KMS-11 (cell line): ENCODE results near the gene CDH22.

ENCODE experiments used
- H2AFZ ChIP-seq: fragments of 200-600 bp; sonication (generic); 2 replicates; pipeline ENCODE4 v1.6.1; 2016; ENCODE audit warnings: antibody characterized with exemption, mixed run types, low read depth
- H3K27ac ChIP-seq: fragments of 200-600 bp; sonication (generic); 2 replicates; pipeline ENCODE4 v1.6.1; 2016; ENCODE audit warnings: mild to moderate bottlenecking, mixed run types
- H3K27me3 ChIP-seq: fragments of 200-600 bp; sonication (generic); 2 replicates; pipeline ENCODE4 v1.6.1; 2017; ENCODE audit warnings: mild to moderate bottlenecking, low read depth, mixed run types, moderate library complexity; ENCODE audit not compliant: insufficient read depth
- H3K36me3 ChIP-seq: fragments of 200-600 bp; sonication (generic); 2 replicates; pipeline ENCODE4 v1.6.1; 2017; ENCODE audit warnings: mild to moderate bottlenecking, mixed run types; ENCODE audit not compliant: insufficient read depth
- H3K4me1 ChIP-seq: fragments of 200-600 bp; sonication (generic); 2 replicates; pipeline ENCODE4 v1.6.1; 2016; ENCODE audit warnings: mild to moderate bottlenecking, low read depth, mixed run types; ENCODE audit not compliant: poor library complexity, severe bottlenecking
- H3K4me2 ChIP-seq: fragments of 200-600 bp; sonication (generic); 2 replicates; pipeline ENCODE4 v1.7.0; 2016; ENCODE audit warnings: mild to moderate bottlenecking, mixed run types
- H3K4me3 ChIP-seq: fragments of 200-600 bp; sonication (generic); IDR thresholded peaks from 2 replicates; pipeline ENCODE4 v1.6.1; 2017; ENCODE audit warnings: low read depth, low read length, mixed read lengths; ENCODE audit not compliant: insufficient read depth
- H3K79me2 ChIP-seq: fragments of 200-600 bp; sonication (generic); 2 replicates; pipeline ENCODE4 v1.6.1; 2016; ENCODE audit warnings: low read depth, mixed run types; ENCODE audit not compliant: insufficient read depth
- H3K9ac ChIP-seq: fragments of 200-600 bp; sonication (generic); 2 replicates; pipeline ENCODE4 v1.6.1; 2016; ENCODE audit warnings: mild to moderate bottlenecking, mixed run types
- H4K20me1 ChIP-seq: fragments of 200-600 bp; sonication (generic); 2 replicates; pipeline ENCODE4 v1.6.1; 2016; ENCODE audit warnings: mild to moderate bottlenecking, mixed run types; ENCODE audit not compliant: insufficient read depth
- CTCF ChIP-seq: fragments of 200-600 bp; sonication (generic); conservative IDR thresholded peaks from 2 replicates; pipeline ENCODE4 v1.6.1; 2017; ENCODE audit warnings: low read depth, mild to moderate bottlenecking, antibody characterized with exemption, low read length, moderate library complexity, mixed read lengths

Gene CDH22

GRCh38 chr20:46168438-46168837 lies 139.9 kb downstream of the CDH22 start:
- no peak overlapping the region for H3K4me2 ChIP-seq
- H3K36me3 ChIP-seq: no peaks in the 10 kb centered on the region
- no peak overlapping the region for H3K27ac ChIP-seq
- no peaks in the 10 kb centered on the region for H4K20me1 ChIP-seq
- H3K9ac ChIP-seq: no peak overlapping the region
- peaks cover 45% of the 10 kb centered on the region for H3K27me3 ChIP-seq
- H3K79me2 ChIP-seq: no peaks in the 10 kb centered on the region
- H3K4me1 ChIP-seq: no peaks in the 10 kb centered on the region
- H3K4me3 ChIP-seq: no peak overlapping the region
- TF ChIP-seq CTCF: no peak
- no peak overlapping the region for H2AFZ ChIP-seq

- H4K20me1 ChIP-seq: no peaks in the 10 kb centered on the region
- no peaks in the 10 kb centered on the region for H3K36me3 ChIP-seq
- TF ChIP-seq CTCF: no peak
- no peak overlapping the region for H3K27ac ChIP-seq
- H3K4me3 ChIP-seq: no peak overlapping the region
- H3K4me1 ChIP-seq: no peaks in the 10 kb centered on the region
- no peak overlapping the region for H2AFZ ChIP-seq
- H3K9ac ChIP-seq: no peak overlapping the region
- no peak overlapping the region for H3K4me2 ChIP-seq
- no peaks in the 10 kb centered on the region for H3K79me2 ChIP-seq
- H3K27me3 ChIP-seq: peaks cover 42% of the 10 kb centered on the region
Measured at GRCh38 chr20:46167080-46167479, 141.2 kb downstream of the CDH22 start.

GRCh38 chr20:46164254-46164653 lies 144.0 kb downstream of the CDH22 start:
- no peaks in the 10 kb centered on the region for H3K79me2 ChIP-seq
- TF ChIP-seq CTCF: no peak
- H3K36me3 ChIP-seq: no peaks in the 10 kb centered on the region
- H2AFZ ChIP-seq: no peak overlapping the region
- H3K27me3 ChIP-seq: peaks cover 37% of the 10 kb centered on the region; the same call in 1 of the 2 replicates
- H3K27ac ChIP-seq: no peak overlapping the region
- H3K9ac ChIP-seq: no peak overlapping the region
- no peaks in the 10 kb centered on the region for H3K4me1 ChIP-seq
- H4K20me1 ChIP-seq: no peaks in the 10 kb centered on the region
- H3K4me3 ChIP-seq: no peak overlapping the region
- no peak overlapping the region for H3K4me2 ChIP-seq

DNA sequence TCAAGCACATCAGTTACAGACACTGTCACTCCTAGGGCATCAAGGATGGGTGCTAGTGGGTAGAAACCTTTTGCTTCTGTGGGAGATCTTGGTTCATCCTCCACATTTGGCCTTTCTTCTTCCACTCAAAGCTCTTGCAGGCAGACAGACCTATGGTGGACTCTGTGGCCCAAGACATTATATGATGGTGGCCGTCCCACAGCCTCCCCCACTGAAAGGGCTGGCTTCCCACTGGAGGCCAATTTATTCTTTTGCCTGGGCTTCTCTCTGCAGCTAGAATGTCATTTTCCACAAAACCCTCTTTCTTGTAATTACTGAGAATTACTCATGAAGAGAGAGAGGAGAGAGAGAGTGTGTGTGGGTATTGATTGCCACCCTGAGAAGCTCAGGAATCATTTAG lies 146.4 kb downstream of the CDH22 start:
- TF ChIP-seq CTCF: no peak
- H3K9ac ChIP-seq: no peak overlapping the region
- no peak overlapping the region for H3K27ac ChIP-seq
- H3K4me2 ChIP-seq: no peak overlapping the region
- H3K79me2 ChIP-seq: no peaks in the 10 kb centered on the region
- H3K27me3 ChIP-seq: peaks cover 50% of the 10 kb centered on the region; the same call in 1 of the 2 replicates
- H3K4me1 ChIP-seq: no peaks in the 10 kb centered on the region
- H4K20me1 ChIP-seq: no peaks in the 10 kb centered on the region
- no peak overlapping the region for H2AFZ ChIP-seq
- no peak overlapping the region for H3K4me3 ChIP-seq
- H3K36me3 ChIP-seq: no peaks in the 10 kb centered on the region
